H1 (cell line): ENCODE results near the gene ETV7. TPM values are rescaled to one million over a fixed set of nuclear protein-coding genes. Genes with fewer than 3 reads are reported as not detected.

Source experiments
- ATF2 ChIP-seq: IDR thresholded peaks from 2 replicates; pipeline ENCODE4 v1.6.1; 2012; ENCODE audit warnings: low read length, inconsistent platforms
- CBX5 ChIP-seq: fragments of 300-800, 300-1000 bp; sonication (generic); IDR thresholded peaks from 2 replicates; pipeline ENCODE4 v1.7.1; 2016; ENCODE audit warnings: antibody characterized with exemption, low read length, low read depth
- CTBP2 ChIP-seq: IDR thresholded peaks from 2 replicates; pipeline ENCODE4 v1.7.0; 2011; ENCODE audit warnings: borderline replicate concordance, mild to moderate bottlenecking, moderate library complexity, mixed read lengths, low read length; ENCODE audit not compliant: insufficient read depth, insufficient read length
- KDM5A ChIP-seq: fragments of 200-600 bp; IDR thresholded peaks from 2 replicates; pipeline ENCODE4 v1.7.1; 2012; ENCODE audit warnings: mild to moderate bottlenecking, low read length, inconsistent platforms, mixed read lengths
- MAFK ChIP-seq: IDR thresholded peaks from 2 replicates; pipeline ENCODE4 v1.6.1; 2012; ENCODE audit warnings: low read depth, mild to moderate bottlenecking, improper control_type of control experiment, low read length
- SRF ChIP-seq: IDR thresholded peaks from 2 replicates; pipeline ENCODE4 v1.6.1; 2011; ENCODE audit warnings: mild to moderate bottlenecking, low read depth, low read length, moderate library complexity
- SUZ12 ChIP-seq: fragments of 200-600 bp; sonication (generic); IDR thresholded peaks from 2 replicates; pipeline ENCODE4 v1.6.1; 2012; ENCODE audit warnings: mild to moderate bottlenecking, inconsistent platforms, low read length, moderate library complexity, mixed read lengths
- polyA plus RNA-seq, 7 experiments: library from polyadenylated mRNA; depleted of rRNA in 3 of 7; stranded (reverse) in 5 of 7; unstranded in 2 of 7; fragments of >200 nt in 5 of 7; fragments of 200-250 nt in 2 of 7; gene quantifications; 1 replicate in 5 of 7; 2 replicates in 1 of 7; 4 replicates in 1 of 7; pipeline versions ENCODE4 v1.2.1 to v1.2.3, GENCODE V29; 2011 to 2013; ENCODE audit warnings: missing spikeins in 2 of 7, mixed read lengths in 2 of 7
- total RNA-seq: library from RNA; stranded (reverse); fragmentation: NEBNext Ultra II Directional; extraction: Animal tissue kit (Norgen Biotek cat#: 25700); gene quantifications from 2 replicates; pipeline ENCODE4 v1.2.1, GENCODE V29; 2021

The ETV7 gene
- total and polyA plus RNA-seq, 2 of the 8 experiments (the other 6 are each of a cell fraction or from before 2014, with no cell fraction given) = 0.54 to 2.4 TPM

- TF ChIP-seq SUZ12 (no peak), KDM5A (no peak), CBX5 (no peak), SRF (no peak), MAFK (no peak), CTBP2 (no peak), ATF2 (no peak)
Measured at GRCh38 chr6:36382976-36383375, 4.5 kb downstream of the ETV7 start (continued).
